Measurements from ENCODE around the gene TSEN54. TPM values are rescaled to one million over a fixed set of nuclear protein-coding genes. Genes with fewer than 3 reads are reported as not detected.

The TSEN54 gene
- polyA plus RNA-seq, 1 donor (not counting 4 experiments of a cell fraction or from before 2014, with no cell fraction given), result 24.1 TPM

- Histone ChIP-seq H3K27me3 (ENCODE audit: control insufficient read depth, extremely low read depth, insufficient read depth, low read length) (no peaks in the 10 kb centered on the region), H3K9me1 (ENCODE audit: control insufficient read depth, extremely low read depth, insufficient read depth, low read length) (no peaks in the 10 kb centered on the region), H2AFZ (ENCODE audit: control insufficient read depth, low read length) (no peak overlapping the region), H3K4me2 (ENCODE audit: control insufficient read depth, extremely low read depth, insufficient read depth, low read depth, low read length) (no peak overlapping the region), H3K27ac (ENCODE audit: control insufficient read depth, insufficient read depth, low read length) (no peak overlapping the region), H4K20me1 (ENCODE audit: control insufficient read depth, extremely low read depth, insufficient read depth, low read length) (no peaks in the 10 kb centered on the region), H3K4me3 (ENCODE audit: control insufficient read depth in 2 of 3, extremely low read depth in 1 of 3, insufficient read depth in 2 of 3, low read depth in 1 of 3, low read length in 3 of 3) (no peak overlapping the region), H3K36me3 (ENCODE audit: control insufficient read depth in 2 of 2, extremely low read depth in 1 of 2, insufficient read depth in 2 of 2, low read length in 2 of 2) (peaks cover 10 to 15% of the 10 kb centered on the region in 2 experiments), H3K9me3 (ENCODE audit: control insufficient read depth, low read depth, low read length) (no peaks in the 10 kb centered on the region), H3K4me1 (ENCODE audit: control insufficient read depth, extremely low read depth, insufficient read depth, low read length) (no peaks in the 10 kb centered on the region), H3K9ac (ENCODE audit: control insufficient read depth, extremely low read depth, insufficient read depth, low read length) (no peak overlapping the region), H3K79me2 (ENCODE audit: control insufficient read depth, insufficient read depth, low read length) (no peaks in the 10 kb centered on the region)
- DNase-seq (ENCODE audit: low read depth, low spot score) (no peak), FAIRE-seq (no peak)
- dilution Hi-C loops (cut with MboI; ENCODE audit: extremely low pct_ligation_motif_present, low sequenced_read_pairs), result no loop called here
- TF ChIP-seq EZH2 (IDR thresholded peaks at IDR 0.05; ENCODE audit: low read length) (no peak), CTCF (optimal IDR thresholded peaks at IDR 0.05 in 1 of 3, IDR thresholded peaks at IDR 0.05 in 1 of 3, conservative IDR thresholded peaks at IDR 0.05 in 1 of 3; ENCODE audit: extremely low read depth in 1 of 3, insufficient read depth in 2 of 3, low read length in 3 of 3) (no peak)
Observed at GRCh38 chr17:75496005-75496404, 20.3 kb upstream of the TSEN54 start.

DNA sequence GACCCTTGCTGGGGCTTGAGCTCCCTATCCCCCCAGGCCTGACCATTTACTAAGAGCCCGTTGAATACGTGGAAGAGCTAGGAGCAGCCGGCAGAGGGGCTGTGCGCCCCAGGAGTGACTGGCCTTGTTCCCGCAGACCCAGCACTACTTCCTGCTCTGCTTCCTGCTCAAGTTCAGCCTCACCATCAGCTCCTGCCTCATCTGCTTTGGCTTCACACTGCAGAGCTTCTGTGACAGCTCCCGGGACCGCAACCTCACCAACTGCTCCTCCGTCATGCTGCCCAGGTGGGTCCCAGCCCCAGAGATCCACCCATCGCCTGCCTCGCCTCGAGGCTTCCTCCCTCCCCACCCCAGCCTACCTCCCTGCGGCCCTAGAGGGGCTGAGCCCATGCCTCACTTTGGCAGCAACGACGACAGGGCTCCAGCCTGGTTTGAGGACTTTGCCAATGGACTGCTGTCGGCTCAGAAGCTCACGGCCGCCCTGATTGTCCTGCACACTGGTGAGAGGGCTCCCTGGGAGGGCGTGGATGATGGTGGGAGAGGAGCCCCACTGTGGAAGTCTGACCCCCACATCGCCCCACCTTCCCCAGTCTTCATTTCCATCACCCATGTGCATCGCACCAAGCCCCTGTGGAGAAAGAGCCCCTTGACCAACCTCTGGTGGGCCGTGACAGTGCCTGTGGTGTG lies 18.1 kb upstream of the TSEN54 start:
- TF ChIP-seq EZH2 (IDR thresholded peaks at IDR 0.05; ENCODE audit: low read length) (no peak), CTCF (optimal IDR thresholded peaks at IDR 0.05 in 1 of 3, IDR thresholded peaks at IDR 0.05 in 1 of 3, conservative IDR thresholded peaks at IDR 0.05 in 1 of 3; ENCODE audit: extremely low read depth in 1 of 3, insufficient read depth in 2 of 3, low read length in 3 of 3) (no peak)
- FAIRE-seq (no peak), DNase-seq (ENCODE audit: low read depth, low spot score) (no peak)
- peaks cover 13 to 14% of the 10 kb centered on the region in 2 experiments for H3K36me3 ChIP-seq (ENCODE audit: control insufficient read depth in 2 of 2, extremely low read depth in 1 of 2, insufficient read depth in 2 of 2, low read length in 2 of 2)
- H3K4me3 ChIP-seq (ENCODE audit: control insufficient read depth in 2 of 3, extremely low read depth in 1 of 3, insufficient read depth in 2 of 3, low read depth in 1 of 3, low read length in 3 of 3), result no peak overlapping the region
- H3K79me2 ChIP-seq (ENCODE audit: control insufficient read depth, insufficient read depth, low read length), result no peaks in the 10 kb centered on the region
- H3K9me1 ChIP-seq (ENCODE audit: control insufficient read depth, extremely low read depth, insufficient read depth, low read length), result no peaks in the 10 kb centered on the region
- H3K4me1 ChIP-seq (ENCODE audit: control insufficient read depth, extremely low read depth, insufficient read depth, low read length), result no peaks in the 10 kb centered on the region
- no peak overlapping the region for H2AFZ ChIP-seq (ENCODE audit: control insufficient read depth, low read length)
- no peak overlapping the region for H3K27ac ChIP-seq (ENCODE audit: control insufficient read depth, insufficient read depth, low read length)
- dilution Hi-C loops (cut with MboI; ENCODE audit: extremely low pct_ligation_motif_present, low sequenced_read_pairs), result no loop called here
- no peak overlapping the region for H3K9ac ChIP-seq (ENCODE audit: control insufficient read depth, extremely low read depth, insufficient read depth, low read length)
- H3K27me3 ChIP-seq (ENCODE audit: control insufficient read depth, extremely low read depth, insufficient read depth, low read length), result no peaks in the 10 kb centered on the region
- H3K4me2 ChIP-seq (ENCODE audit: control insufficient read depth, extremely low read depth, insufficient read depth, low read depth, low read length), result no peak overlapping the region
- no peaks in the 10 kb centered on the region for H3K9me3 ChIP-seq (ENCODE audit: control insufficient read depth, low read depth, low read length)
- H4K20me1 ChIP-seq (ENCODE audit: control insufficient read depth, extremely low read depth, insufficient read depth, low read length), result no peaks in the 10 kb centered on the region

All from keratinocyte (primary cell).